ENCODE results near the gene CPS1. TPM values are rescaled to one million over a fixed set of nuclear protein-coding genes. Genes with fewer than 3 reads are reported as not detected.

Gene CPS1
- total RNA-seq = 3.0 TPM
- long read RNA-seq = 0 reads

GRCh38 chr2:210556329-210556980, at the start of gene CPS1:
Gene CPS1, plus strand, starts transcription at chr2:210556599. Its CDS starts 135 bp downstream, at chr2:210556734.
- no peak for DNase-seq
- no peak for TF ChIP-seq CTCF (IDR thresholded peaks at IDR 0.05)
- intact Hi-C loops (cut with DNase I) = no loop called here

GRCh38 chr2:210515911-210516310, 40.5 kb upstream of the CPS1 start:
- no peak overlapping the region for H3K4me3 ChIP-seq
- H3K36me3 ChIP-seq = no peaks in the 10 kb centered on the region
- no peaks in the 10 kb centered on the region for H3K27me3 ChIP-seq (ENCODE audit: low read depth)
- H3K9me3 ChIP-seq = peaks cover 5% of the 10 kb centered on the region
- ATAC-seq (no peak), DNase-seq (no peak)
- no peak for TF ChIP-seq CTCF (IDR thresholded peaks at IDR 0.05)
- no peak overlapping the region for H3K27ac ChIP-seq
- no peaks in the 10 kb centered on the region for H3K4me1 ChIP-seq
- intact Hi-C loops (cut with DNase I) = no loop called here

More at GRCh38 chr2:210556329-210556980, at the start of gene CPS1:
- H3K27me3 ChIP-seq (ENCODE audit: low read depth) = no peaks in the 10 kb centered on the region
- no peak within 1 kb of the TSS for H3K4me3 ChIP-seq
- ATAC-seq = no peak
- no peak within 1 kb of the TSS for H3K27ac ChIP-seq
- H3K36me3 ChIP-seq = no peaks in the 10 kb centered on the region
- H3K4me1 ChIP-seq = no peaks in the 10 kb centered on the region
- no peaks in the 10 kb centered on the region for H3K9me3 ChIP-seq

GRCh38 chr2:210517264-210517663, 39.1 kb upstream of the CPS1 start:
- Histone ChIP-seq H3K36me3 (no peaks in the 10 kb centered on the region), H3K4me3 (no peak overlapping the region), H3K27ac (no peak overlapping the region), H3K27me3 (ENCODE audit: low read depth) (no peaks in the 10 kb centered on the region), H3K9me3 (peaks cover 5% of the 10 kb centered on the region), H3K4me1 (no peaks in the 10 kb centered on the region)
- TF ChIP-seq CTCF (IDR thresholded peaks at IDR 0.05) = no peak
- ATAC-seq (no peak), DNase-seq (no peak)
- intact Hi-C loops (cut with DNase I) = no loop called here

- no peak overlapping the region for H3K4me3 ChIP-seq
- ATAC-seq = no peak
- H3K27ac ChIP-seq = no peak overlapping the region
- H3K27me3 ChIP-seq (ENCODE audit: low read depth) = no peaks in the 10 kb centered on the region
- H3K36me3 ChIP-seq = no peaks in the 10 kb centered on the region
- no peaks in the 10 kb centered on the region for H3K9me3 ChIP-seq
- TF ChIP-seq CTCF (IDR thresholded peaks at IDR 0.05) = no peak
- no peak for DNase-seq
- no peaks in the 10 kb centered on the region for H3K4me1 ChIP-seq
- intact Hi-C loops (cut with DNase I) = no loop called here
Measured at GRCh38 chr2:210519594-210519993, 36.8 kb upstream of the CPS1 start.

GRCh38 chr2:210522399-210522798, 34.0 kb upstream of the CPS1 start:
- ATAC-seq (no peak), DNase-seq (no peak)
- Histone ChIP-seq H3K27me3 (ENCODE audit: low read depth) (no peaks in the 10 kb centered on the region), H3K4me3 (no peak overlapping the region), H3K9me3 (no peaks in the 10 kb centered on the region), H3K4me1 (no peaks in the 10 kb centered on the region), H3K27ac (no peak overlapping the region), H3K36me3 (no peaks in the 10 kb centered on the region)
- intact Hi-C loops (cut with DNase I) = no loop called here
- TF ChIP-seq CTCF (IDR thresholded peaks at IDR 0.05) = no peak
